ENCODE measurements around the gene SNIP1. TPM values are rescaled to one million over a fixed set of nuclear protein-coding genes. Genes with fewer than 3 reads are reported as not detected.
A peak's percentile ranks its signal among the peaks of the same experiment; 100 is the strongest.

Gene SNIP1
- total and polyA plus RNA-seq, 2 of the 8 experiments (the other 6 are each of a cell fraction or from before 2014, with no cell fraction given) = 3.7 to 15.7 TPM

GRCh38 chr1:37553927-37554808 is at the start of gene SNIP1 (continued):
- TF ChIP-seq BCL11A (IDR thresholded peaks at IDR 0.05; ENCODE audit: low read depth in 2 of 2, low read length in 2 of 2) (no peak), SP4 (IDR thresholded peaks at IDR 0.05; ENCODE audit: low read length) (peak; percentile 54; the same call in 1 of the 2 replicates), TCF12 (IDR thresholded peaks at IDR 0.05; ENCODE audit: low read depth, low read length) (no peak), CTCF (IDR thresholded peaks at IDR 0.05; ENCODE audit: control extremely low read depth in 1 of 3, insufficient read depth in 1 of 3, low read depth in 1 of 3, low read length in 3 of 3) (no peak), CBX5 (IDR thresholded peaks at IDR 0.05; ENCODE audit: low read depth, low read length) (no peak), TBP (IDR thresholded peaks at IDR 0.05; ENCODE audit: low read depth, low read length) (peak; percentile 69), SIN3A (conservative IDR thresholded peaks at IDR 0.05 in 1 of 2, IDR thresholded peaks at IDR 0.05 in 1 of 2; ENCODE audit: low read depth in 1 of 2, low read length in 2 of 2) (no peak; a peak in 1 of 4 replicates), SUZ12 (IDR thresholded peaks at IDR 0.05; ENCODE audit: low read length) (no peak), ASH2L (IDR thresholded peaks at IDR 0.05; ENCODE audit: low read length) (peak; percentile 69), ATF3 (IDR thresholded peaks at IDR 0.05; ENCODE audit: insufficient read depth, low read depth, low read length) (peak; percentile 60; the same call in 1 of the 2 replicates)
